SU-DHL-6 (cell line): ENCODE data around the gene RABGGTA.

Source experiments
- CTCF ChIP-seq: fragments of 200-600 bp; sonication (generic); IDR thresholded peaks from one replicate; pipeline ENCODE4 v1.5.1; 2017; ENCODE audit warnings: antibody characterized with exemption, mild to moderate bottlenecking, low read length, moderate library complexity; ENCODE audit not compliant: insufficient read depth, poor library complexity, severe bottlenecking
- EZH2phosphoT487 ChIP-seq: fragments of 200-600 bp; sonication (generic), shearing (Covaris generic); conservative IDR thresholded peaks from 2 replicates; pipeline ENCODE4 v1.6.1; 2018; ENCODE audit warnings: mild to moderate bottlenecking, antibody characterized with exemption, low read length, moderate library complexity, mixed read lengths

GRCh38 chr14:24252289-24253124 lies 18.9 kb downstream of the RABGGTA start:
- TF ChIP-seq CTCF = no peak
- TF ChIP-seq EZH2phosphoT487 = no peak
